Measurements from ENCODE around the gene RTP5.
"Not testable (repeated sequence)": the region's sequence is repeated elsewhere in the genome, so short reads cannot be mapped to it uniquely, and the experiment has no call there.

The RTP5 gene

DNA sequence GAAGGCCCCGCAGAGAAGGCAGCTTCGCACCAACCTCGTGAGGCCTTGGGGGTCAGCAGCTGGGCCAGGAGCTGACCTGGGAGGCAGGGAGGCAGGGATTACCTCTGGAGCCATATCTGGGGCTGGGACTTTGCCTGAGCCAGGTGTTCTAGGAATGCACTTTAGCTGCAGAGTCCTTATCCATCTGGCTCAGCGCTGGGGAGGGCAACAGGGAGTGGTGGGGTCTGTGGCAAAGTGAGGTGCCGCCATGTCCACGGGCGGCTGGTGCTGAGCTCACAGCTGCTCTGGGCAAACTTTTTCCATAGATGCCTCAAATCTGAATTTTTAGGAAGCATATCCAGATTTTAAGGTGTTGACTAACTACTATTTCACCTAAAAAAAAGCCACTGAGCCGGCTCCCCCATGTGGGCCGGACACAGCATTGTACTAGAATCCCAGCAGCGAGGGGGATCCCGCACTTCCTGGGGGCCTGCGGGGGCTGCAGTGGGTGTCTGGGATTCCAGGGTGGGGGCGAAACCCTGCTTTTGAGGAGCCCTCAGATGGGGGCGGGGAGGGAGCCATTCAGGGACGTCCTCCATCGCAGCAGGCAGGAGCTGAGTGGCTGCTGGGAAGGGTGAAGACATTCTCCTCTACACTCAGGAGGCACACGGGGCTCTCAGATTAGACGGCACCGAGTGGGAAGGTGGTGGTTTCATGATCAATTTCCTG lies 34.6 kb downstream of the RTP5 start:
- DNase-seq, result no peak

GRCh38 chr2:241904791-241905710 lies 35.5 kb downstream of the RTP5 start:
- no peak for DNase-seq

DNA sequence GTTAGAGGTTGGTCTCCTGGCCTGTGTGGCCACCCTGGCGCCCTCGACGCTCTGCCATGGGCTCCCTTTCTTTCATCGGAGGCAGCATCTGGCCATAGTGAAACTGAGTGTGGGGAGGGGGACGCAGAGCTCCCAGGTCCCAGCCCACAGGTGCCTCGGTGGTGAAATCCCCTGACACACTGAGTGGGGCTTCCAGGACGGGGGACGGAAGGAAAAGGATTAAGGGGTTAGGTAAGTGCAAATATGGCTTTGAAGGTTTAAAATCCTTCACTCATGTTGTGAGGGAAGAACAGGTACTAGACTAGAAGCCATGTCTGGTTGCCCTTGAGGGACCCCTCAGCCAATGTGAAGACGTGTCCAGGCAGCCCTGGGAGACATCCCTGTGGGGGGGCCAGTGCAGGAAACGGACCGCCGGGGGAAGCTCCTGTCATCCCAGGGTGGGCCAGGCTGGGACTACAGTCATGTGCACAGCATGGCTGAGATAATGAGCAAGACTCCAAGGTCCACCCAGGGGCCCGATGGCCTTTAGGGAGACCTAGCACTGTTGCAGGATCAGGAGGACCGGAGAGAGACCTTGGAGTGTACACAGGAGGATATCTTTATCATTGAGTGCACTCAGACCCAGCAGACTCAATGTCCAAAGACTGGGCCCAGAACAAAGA lies 36.3 kb downstream of the RTP5 start:
- no peak for DNase-seq

DNA sequence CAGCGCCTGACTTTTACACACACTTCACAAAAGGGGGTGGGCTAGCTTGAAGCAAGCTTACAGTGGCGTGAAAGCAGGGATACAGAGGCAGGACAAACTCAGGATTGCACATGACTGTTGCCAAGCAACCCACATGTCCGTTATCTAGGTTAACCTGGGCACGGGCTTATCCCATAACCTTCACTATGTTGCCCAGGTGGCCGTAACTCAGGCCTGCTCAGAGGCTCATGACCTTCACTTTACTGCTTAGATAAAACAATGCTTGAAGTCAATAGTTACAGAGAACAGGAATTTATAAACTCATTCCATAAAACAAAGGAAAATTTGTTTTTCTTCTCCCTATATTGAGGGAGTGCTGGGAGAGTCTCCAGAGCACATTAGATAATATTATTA lies 36.8 kb downstream of the RTP5 start:
- not testable (repeated sequence) for DNase-seq

- no peak for DNase-seq
These were observed 37.5 kb downstream of the RTP5 start for GRCh38 chr2:241906826-241907570.

DNA sequence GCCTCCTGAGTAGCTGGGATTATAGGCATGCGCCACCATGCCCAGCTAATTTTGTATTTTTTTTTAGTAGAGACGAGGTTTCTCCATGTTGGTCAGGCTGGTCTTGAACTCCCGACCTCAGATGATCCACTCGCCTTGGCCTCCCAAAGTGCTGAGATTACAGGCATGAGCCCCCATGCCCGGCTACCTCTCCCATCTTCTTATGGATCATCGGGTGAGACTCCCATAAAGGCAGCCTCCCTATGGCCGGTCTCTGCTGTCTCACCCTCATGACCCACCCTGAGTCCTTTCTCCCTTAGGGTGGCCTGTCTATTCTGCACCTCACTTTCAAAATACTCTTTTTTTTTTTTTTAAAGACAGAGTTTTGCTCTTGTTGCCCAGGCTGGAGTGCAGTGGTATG lies 38.3 kb downstream of the RTP5 start:
- not testable (repeated sequence) for DNase-seq

GRCh38 chr2:241908686-241909420 lies 39.3 kb downstream of the RTP5 start:
- no peak for DNase-seq

DNA sequence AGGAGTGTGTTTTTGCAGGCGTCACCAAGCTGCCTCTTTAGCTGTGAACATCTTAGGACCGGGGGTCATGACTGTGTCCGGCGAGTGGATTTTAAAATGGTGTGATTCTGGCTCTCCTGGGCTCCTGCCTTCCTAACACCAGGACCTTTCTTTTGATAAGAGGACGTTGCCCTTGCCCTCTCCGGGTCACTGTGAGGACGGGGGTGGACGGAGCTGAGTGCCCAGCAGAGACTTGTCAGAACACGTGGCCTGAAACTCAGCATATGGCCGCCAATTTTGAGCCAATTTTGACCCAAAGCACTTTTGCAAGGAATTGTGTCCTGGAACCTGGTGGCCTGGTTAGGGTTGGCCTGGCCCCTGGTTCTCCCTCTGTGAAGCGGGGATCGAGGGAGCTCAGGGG lies 40.2 kb downstream of the RTP5 start:
- DNase-seq, result no peak

DNA sequence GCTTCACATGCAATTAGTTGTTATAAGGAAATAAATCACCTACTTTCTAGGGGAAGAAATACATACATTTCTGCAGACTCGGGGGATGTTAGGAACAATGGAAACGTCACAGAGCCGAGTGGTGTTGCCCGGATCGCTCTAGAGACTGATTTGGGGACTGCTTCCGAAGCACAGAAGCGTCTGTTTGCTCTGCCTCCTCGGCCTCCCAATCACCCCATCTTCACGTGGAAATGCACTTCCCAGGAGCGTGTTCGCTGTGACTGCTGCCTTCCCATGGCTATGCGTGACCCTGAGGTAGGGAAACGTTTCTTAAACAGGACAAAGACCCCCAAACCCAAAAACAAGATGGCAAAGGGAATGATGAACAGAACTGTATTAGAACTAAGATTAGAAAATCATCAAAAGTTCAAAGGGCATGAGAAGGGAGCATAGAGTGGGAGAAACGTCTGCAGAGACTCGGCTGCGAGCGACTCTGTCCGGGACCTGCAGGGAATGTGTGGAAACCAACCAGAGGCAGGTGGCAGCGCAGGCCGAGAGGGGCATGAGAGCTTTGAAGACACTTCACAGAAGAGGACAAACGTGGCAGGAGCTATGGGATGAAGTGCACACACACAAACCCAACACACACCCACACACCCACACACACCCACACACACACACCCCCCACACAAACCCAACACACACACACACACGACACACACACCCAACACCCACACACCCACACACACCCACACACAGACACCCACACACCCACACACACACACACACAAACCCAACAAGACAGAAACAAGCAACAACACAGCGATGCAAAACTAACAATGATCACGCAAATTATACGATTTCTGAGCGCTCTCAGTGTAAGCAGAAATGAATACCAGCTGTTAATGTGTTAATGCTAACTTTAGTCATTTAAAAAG lies 41.3 kb downstream of the RTP5 start:
- no peak for DNase-seq

- no peak for DNase-seq
These were observed 42.0 kb downstream of the RTP5 start for GRCh38 chr2:241911551-241911950.

DNA sequence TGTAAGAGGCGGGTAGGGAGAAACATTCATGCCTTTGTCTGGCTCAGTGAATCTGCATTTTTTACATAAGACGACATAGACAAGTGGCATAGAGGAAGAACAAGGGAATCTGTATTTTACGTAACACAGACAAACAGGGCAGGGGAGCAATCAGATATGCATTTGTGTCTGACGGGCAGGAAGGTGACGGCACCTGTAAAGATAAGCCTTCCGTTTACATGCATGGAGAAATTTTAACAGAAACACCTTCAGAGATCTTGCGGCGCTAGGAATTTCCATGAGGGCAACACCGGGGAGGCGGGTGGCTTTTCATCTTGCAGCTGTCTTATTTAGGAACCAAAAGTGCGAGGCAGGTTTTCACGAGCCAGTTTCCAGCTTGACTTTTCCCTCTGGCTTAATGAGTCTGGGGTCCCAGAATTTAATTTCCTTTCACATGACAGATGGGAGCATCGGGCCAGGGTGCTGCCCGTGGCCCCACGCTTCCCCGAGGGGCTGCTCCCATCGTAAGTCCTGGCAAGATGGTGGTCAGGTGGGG lies 42.6 kb downstream of the RTP5 start:
- DNase-seq, result no peak

DNA sequence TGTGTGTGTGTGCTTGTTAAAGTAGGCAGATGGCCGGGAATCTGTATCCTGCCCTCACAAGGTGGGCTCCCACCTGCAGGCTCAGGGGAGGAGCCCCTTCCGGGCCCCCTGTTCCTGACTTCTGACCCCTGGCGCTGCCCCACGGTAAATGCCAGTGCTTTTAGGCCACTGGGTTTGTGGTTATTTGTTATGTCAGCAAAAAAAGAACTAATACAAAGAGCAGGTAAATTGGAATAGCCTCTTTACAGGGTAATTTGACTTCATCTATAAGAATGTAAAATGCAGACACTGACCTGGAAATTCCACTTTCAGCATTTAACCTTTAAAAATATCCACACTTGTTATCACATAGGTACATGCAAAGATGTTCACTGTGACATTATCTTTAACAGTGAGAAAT lies 44.2 kb downstream of the RTP5 start:
- DNase-seq, result no peak

DNA sequence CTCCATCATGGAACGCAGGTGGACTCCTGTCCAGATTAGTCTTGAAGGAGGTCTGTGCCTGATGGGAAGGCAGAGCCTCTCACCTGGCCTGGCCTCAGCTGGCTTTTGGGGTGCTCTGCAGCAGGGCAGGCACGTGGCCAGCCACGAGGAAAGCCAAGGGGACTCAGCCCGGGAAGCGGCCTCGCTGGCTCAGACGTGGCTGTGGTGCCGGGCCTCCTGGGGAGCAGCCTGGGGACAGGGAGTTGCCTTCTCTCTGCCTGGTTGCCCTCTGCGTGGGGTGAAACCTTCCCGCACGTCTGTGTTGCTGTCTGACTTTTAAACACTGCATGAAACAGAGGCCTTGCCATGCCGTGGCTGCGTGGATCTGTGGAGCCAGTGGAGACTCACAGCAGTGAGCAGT lies 45.0 kb downstream of the RTP5 start:
- no peak for DNase-seq

DNA sequence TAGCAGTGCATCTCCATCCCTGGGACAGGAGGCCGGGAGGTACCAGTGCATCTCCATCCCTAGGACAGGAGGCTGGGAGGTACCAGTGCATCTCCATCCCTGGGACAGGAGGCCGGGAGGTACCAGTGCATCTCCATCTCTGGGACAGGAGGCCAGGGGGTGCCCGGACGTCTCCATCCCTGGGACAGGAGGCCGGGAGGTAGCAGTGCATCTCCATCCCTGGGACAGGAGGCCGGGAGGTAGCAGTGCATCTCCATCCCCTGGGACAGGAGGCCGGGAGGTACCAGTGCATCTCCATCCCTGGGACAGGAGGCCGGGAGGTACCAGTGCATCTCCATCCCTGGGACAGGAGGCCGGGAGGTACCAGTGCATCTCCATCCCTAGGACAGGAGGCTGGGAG lies 52.1 kb downstream of the RTP5 start:
- not testable (repeated sequence) for DNase-seq

GRCh38 chr2:241922411-241922810 lies 52.9 kb downstream of the RTP5 start:
- no peak for DNase-seq

DNA sequence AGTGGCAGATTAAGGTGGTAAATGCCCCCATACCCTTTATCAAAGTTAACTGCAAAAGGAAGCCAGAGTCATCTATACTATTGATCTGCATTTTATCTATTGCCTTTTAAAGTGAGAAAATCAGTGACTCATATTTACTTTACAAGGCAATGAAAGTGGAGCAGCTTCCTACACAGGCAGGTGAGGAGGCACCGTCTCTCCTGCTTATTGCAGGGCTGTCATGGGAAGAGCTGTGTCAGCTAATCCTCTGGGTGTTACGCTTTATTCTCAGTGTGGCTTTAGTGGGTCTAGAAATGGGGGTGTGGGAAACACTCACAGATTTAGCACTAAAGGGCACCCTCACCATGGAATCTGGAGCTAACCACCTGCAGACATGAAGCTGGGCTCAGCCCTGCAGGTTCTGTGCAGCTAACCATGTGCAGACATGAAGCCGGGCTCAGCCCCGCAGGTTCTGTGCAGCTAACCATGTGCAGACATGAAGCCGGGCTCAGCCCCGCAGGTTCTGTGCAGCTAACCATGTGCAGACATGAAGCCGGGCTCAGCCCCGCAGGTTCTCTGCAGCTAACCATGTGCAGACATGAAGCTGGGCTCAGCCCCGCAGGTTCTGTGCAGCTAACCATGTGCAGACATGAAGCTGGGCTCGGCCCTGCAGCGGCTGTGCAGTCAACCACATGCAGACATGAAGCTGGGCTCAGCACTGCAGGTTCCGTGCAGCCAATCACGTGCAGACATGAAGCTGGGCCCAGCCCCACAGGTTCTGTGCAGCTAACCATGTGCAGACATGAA lies 53.5 kb downstream of the RTP5 start:
- DNase-seq, result not testable (repeated sequence)

Data from activated naive CD4-positive, alpha-beta T cell (primary cell).